ENCODE measurements around the gene CDC6.

GRCh38 chr17:40347319-40348135, 59.8 kb downstream of the CDC6 start:
- TF ChIP-seq EZH2phosphoT487 (IDR thresholded peaks at IDR 0.05; ENCODE audit: low read depth): no peak
- no peak for TF ChIP-seq CTCF (IDR thresholded peaks at IDR 0.05; ENCODE audit: low read depth, low read length)

Data from OCI-LY3 (cell line).